Measurements from ENCODE around the gene ALDH1B1. TPM values are rescaled to one million over a fixed set of nuclear protein-coding genes. Genes with fewer than 3 reads are reported as not detected.

ALDH1B1 gene
- total RNA-seq, 1 donor from 2014 or later: 15.7 TPM

Other genes with a start within 250 kb of the ALDH1B1 start
- gene IGFBPL1, start 31.8 kb downstream of the ALDH1B1 start, total RNA-seq: not detected
- 1.4 TPM for gene ANKRD18A, start 227.9 kb downstream of the ALDH1B1 start, total RNA-seq